Type B pancreatic cell (in vitro differentiated cells): ENCODE measurements around the gene CHAF1B. TPM values are rescaled to one million over a fixed set of nuclear protein-coding genes. Genes with fewer than 3 reads are reported as not detected.

Experiments
- DNase-seq: peaks from one replicate; pipeline ENCODE4 v3.0.0; 2021; ENCODE audit warnings: mixed read lengths; ENCODE audit not compliant: unreplicated experiment; ENCODE audit errors: extremely low spot score
- H3K27ac Mint-ChIP-seq: 2 replicates; pipeline ENCODE4 v1.8.0; 2021; ENCODE audit warnings: mild to moderate bottlenecking, mixed read lengths
- H3K27me3 Mint-ChIP-seq: 2 replicates; pipeline ENCODE4 v1.8.0; 2021; ENCODE audit warnings: mixed read lengths
- H3K36me3 Mint-ChIP-seq: 2 replicates; pipeline ENCODE4 v1.8.0; 2021; ENCODE audit warnings: mixed read lengths
- H3K4me1 Mint-ChIP-seq: one replicate; pipeline ENCODE4 v1.8.0; 2021; ENCODE audit warnings: mixed read lengths; ENCODE audit not compliant: unreplicated experiment
- H3K4me3 Mint-ChIP-seq: 2 replicates; pipeline ENCODE4 v1.8.0; 2021; ENCODE audit warnings: mild to moderate bottlenecking, mixed read lengths
- H3K9me3 Mint-ChIP-seq: 2 replicates; pipeline ENCODE4 v1.8.0; 2021; ENCODE audit warnings: mixed read lengths
- CTCF ChIP-seq: fragments of 200-600 bp; sonication (generic); conservative IDR thresholded peaks from 2 replicates; pipeline ENCODE4 v1.5.0; 2021; ENCODE audit warnings: antibody characterized with exemption, mild to moderate bottlenecking
- total RNA-seq: library from RNA; stranded (reverse); gene quantifications from 2 replicates; pipeline ENCODE4 v1.2.1, GENCODE V29; 2021; ENCODE audit warnings: low replicate concordance

Gene CHAF1B
- total RNA-seq, 1 donor from 2014 or later: 17.1 TPM

DNA sequence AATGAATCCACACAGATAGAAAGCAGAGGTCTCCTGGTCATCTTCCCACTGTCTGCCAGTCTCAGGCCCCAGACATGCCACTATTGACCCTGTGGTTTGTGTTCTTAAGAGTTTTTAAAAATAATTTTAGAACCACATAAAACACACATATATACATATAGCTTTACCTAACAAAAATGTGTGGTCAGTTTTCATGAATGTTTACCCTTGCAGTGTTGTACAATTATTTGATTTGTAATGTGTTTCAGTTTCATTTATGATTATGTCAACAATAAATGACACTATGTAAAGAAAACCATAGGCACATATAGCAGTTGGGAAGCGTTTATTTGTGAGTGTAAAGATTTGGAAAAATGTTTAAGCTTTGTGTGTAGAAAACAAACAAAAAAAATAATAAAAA, 17.1 kb downstream of the CHAF1B start:
- Mint-ChIP-seq H3K27ac (no peak overlapping the region), H3K36me3 (peaks cover 26% of the 10 kb centered on the region), H3K9me3 (no peaks in the 10 kb centered on the region), H3K4me3 (no peak overlapping the region), H3K4me1 (no peaks in the 10 kb centered on the region), H3K27me3 (no peaks in the 10 kb centered on the region)
- TF ChIP-seq CTCF: no peak
- no peak for DNase-seq

GRCh38 chr21:36403713-36404112, 18.5 kb downstream of the CHAF1B start:
- no peak overlapping the region for H3K27ac Mint-ChIP-seq
- no peaks in the 10 kb centered on the region for H3K4me1 Mint-ChIP-seq
- H3K27me3 Mint-ChIP-seq: no peaks in the 10 kb centered on the region
- no peaks in the 10 kb centered on the region for H3K9me3 Mint-ChIP-seq
- no peak overlapping the region for H3K4me3 Mint-ChIP-seq
- DNase-seq: no peak
- H3K36me3 Mint-ChIP-seq: peaks cover 36% of the 10 kb centered on the region
- TF ChIP-seq CTCF: no peak

GRCh38 chr21:36408568-36408967, 23.4 kb downstream of the CHAF1B start:
- Mint-ChIP-seq H3K36me3 (peaks cover 30% of the 10 kb centered on the region), H3K9me3 (no peaks in the 10 kb centered on the region), H3K27me3 (no peaks in the 10 kb centered on the region), H3K27ac (no peak overlapping the region), H3K4me3 (no peak overlapping the region), H3K4me1 (no peaks in the 10 kb centered on the region)
- no peak for DNase-seq
- TF ChIP-seq CTCF: no peak

DNA sequence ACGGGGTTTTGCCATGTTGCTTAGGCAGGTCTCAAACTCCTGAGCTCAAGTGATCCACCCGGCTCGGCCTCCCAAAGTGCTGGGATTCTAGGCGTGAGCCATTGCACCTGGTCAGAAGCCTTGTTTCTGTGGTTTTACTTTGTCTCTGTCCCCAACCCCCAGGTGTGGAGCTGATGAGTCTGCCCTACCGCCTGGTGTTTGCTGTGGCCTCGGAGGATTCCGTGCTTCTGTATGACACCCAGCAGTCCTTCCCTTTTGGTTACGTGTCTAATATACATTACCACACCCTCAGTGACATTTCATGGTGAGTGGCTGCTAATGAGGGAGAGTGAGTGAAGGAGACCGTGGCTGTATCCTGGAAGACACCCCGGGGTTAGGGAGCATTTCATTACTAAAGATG, 26.1 kb downstream of the CHAF1B start:
- Mint-ChIP-seq H3K27me3 (no peaks in the 10 kb centered on the region), H3K4me3 (no peak overlapping the region), H3K36me3 (peaks cover 32% of the 10 kb centered on the region), H3K27ac (no peak overlapping the region), H3K9me3 (no peaks in the 10 kb centered on the region), H3K4me1 (no peaks in the 10 kb centered on the region)
- no peak for TF ChIP-seq CTCF
- no peak for DNase-seq

GRCh38 chr21:36412916-36413315, 27.7 kb downstream of the CHAF1B start:
- Mint-ChIP-seq H3K27me3 (no peaks in the 10 kb centered on the region), H3K27ac (no peak overlapping the region), H3K4me1 (no peaks in the 10 kb centered on the region), H3K4me3 (no peak overlapping the region), H3K9me3 (no peaks in the 10 kb centered on the region), H3K36me3 (peaks cover 23% of the 10 kb centered on the region)
- no peak for TF ChIP-seq CTCF
- DNase-seq: no peak

GRCh38 chr21:36415375-36415774, 30.2 kb downstream of the CHAF1B start:
- no peaks in the 10 kb centered on the region for H3K9me3 Mint-ChIP-seq
- no peak for DNase-seq
- no peaks in the 10 kb centered on the region for H3K27me3 Mint-ChIP-seq
- H3K27ac Mint-ChIP-seq: no peak overlapping the region
- H3K4me1 Mint-ChIP-seq: peaks cover 7% of the 10 kb centered on the region
- TF ChIP-seq CTCF: no peak
- H3K36me3 Mint-ChIP-seq: peaks cover 13% of the 10 kb centered on the region
- no peak overlapping the region for H3K4me3 Mint-ChIP-seq
